ENCODE results near the gene DOK6.
"Not testable (repeated sequence)": the region's sequence is repeated elsewhere in the genome, so short reads cannot be mapped to it uniquely, and the experiment has no call there.

Gene DOK6

GRCh38 chr18:69819460-69819859 is 418.8 kb downstream of the DOK6 start:
- no peak overlapping the region for H3K27ac Mint-ChIP-seq
- H3K9me3 Mint-ChIP-seq, result peaks cover 24% of the 10 kb centered on the region
- no peaks in the 10 kb centered on the region for H3K27me3 Mint-ChIP-seq (ENCODE audit: low read depth, poor library complexity)
- no peak overlapping the region for H3K4me3 Mint-ChIP-seq
- DNase-seq, result no peak
- peaks cover 49% of the 10 kb centered on the region for H3K36me3 Mint-ChIP-seq (ENCODE audit: low read depth)
- H3K4me1 Mint-ChIP-seq, result peaks cover 8% of the 10 kb centered on the region
- TF ChIP-seq, protein P1, sequence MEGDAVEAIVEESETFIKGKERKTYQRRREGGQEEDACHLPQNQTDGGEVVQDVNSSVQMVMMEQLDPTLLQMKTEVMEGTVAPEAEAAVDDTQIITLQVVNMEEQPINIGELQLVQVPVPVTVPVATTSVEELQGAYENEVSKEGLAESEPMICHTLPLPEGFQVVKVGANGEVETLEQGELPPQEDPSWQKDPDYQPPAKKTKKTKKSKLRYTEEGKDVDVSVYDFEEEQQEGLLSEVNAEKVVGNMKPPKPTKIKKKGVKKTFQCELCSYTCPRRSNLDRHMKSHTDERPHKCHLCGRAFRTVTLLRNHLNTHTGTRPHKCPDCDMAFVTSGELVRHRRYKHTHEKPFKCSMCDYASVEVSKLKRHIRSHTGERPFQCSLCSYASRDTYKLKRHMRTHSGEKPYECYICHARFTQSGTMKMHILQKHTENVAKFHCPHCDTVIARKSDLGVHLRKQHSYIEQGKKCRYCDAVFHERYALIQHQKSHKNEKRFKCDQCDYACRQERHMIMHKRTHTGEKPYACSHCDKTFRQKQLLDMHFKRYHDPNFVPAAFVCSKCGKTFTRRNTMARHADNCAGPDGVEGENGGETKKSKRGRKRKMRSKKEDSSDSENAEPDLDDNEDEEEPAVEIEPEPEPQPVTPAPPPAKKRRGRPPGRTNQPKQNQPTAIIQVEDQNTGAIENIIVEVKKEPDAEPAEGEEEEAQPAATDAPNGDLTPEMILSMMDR (IDR thresholded peaks at IDR 0.05), result no peak

DNA sequence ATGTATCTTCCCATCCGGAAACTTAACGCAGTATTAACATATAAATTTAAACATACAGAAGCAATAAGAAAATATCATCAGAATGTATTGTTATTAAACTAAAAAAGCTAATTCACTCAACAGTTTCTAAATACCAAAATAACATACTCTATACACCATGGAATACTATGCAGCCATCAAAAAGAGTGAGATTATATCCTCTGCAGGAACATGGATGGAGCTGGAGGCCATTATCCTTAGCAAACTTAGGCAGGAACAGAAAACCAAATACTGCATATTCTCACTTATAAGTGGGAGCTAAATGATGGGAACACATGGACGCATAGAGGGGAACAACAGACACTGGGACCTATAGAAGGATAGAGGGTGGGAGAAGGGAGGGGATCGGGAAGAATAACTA is 419.9 kb downstream of the DOK6 start:
- Mint-ChIP-seq H3K27me3 (ENCODE audit: low read depth, poor library complexity) (no peaks in the 10 kb centered on the region), H3K4me3 (no peak overlapping the region), H3K4me1 (no peaks in the 10 kb centered on the region), H3K9me3 (peaks cover 24% of the 10 kb centered on the region), H3K36me3 (ENCODE audit: low read depth) (peaks cover 40% of the 10 kb centered on the region), H3K27ac (no peak overlapping the region)
- TF ChIP-seq, protein P1 (IDR thresholded peaks at IDR 0.05), result no peak
- no peak for DNase-seq

DNA sequence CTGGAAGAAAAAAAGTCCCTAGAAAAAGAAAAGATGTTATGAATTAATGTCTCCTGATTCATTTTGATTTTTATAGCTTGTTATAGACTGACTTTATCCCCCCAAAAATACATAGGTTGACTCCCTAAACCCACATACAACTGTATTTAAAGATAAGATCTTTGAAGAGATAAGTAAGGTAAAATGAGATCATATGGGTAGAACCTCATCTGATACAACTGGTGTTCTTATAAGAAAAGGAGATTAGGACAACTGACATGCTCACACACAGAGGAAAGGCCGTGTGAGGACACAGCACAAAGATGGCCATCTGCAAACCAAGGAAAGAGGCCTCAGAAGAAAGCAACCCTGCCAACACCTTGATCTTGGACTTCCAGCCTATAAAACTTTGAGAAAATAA is 429.5 kb downstream of the DOK6 start:
- Mint-ChIP-seq H3K4me1 (no peaks in the 10 kb centered on the region), H3K4me3 (no peak overlapping the region), H3K9me3 (no peaks in the 10 kb centered on the region), H3K27ac (no peak overlapping the region), H3K36me3 (ENCODE audit: low read depth) (peaks cover 24% of the 10 kb centered on the region), H3K27me3 (ENCODE audit: low read depth, poor library complexity) (peaks cover 3% of the 10 kb centered on the region)
- DNase-seq, result no peak
- TF ChIP-seq, protein P1 (IDR thresholded peaks at IDR 0.05), result no peak

DNA sequence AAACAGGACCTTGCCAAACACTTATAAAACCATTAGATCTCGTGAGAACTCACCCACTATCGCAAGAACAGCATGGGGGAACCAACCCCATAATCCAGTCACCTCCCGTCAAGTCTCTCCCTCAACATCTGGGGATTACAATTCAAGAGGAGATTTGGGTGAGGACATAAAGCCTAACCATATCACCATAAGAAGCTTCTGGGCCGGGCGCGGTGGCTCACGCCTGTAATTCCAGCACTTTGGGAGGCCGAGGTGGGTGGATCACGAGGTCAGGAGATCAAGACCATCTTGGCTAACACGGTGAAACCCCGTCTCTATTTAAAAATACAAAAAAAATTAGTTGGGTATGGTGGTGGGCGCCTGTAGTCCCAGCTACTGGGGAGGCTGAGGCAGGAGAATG is 434.3 kb downstream of the DOK6 start:
- Mint-ChIP-seq H3K27ac (peak overlapping the region; percentile 26), H3K36me3 (ENCODE audit: low read depth) (peaks cover 18% of the 10 kb centered on the region)
- H3K4me1 Mint-ChIP-seq; H3K9me3 Mint-ChIP-seq; H3K4me3 Mint-ChIP-seq; H3K27me3 Mint-ChIP-seq (ENCODE audit: low read depth, poor library complexity); DNase-seq: not testable (repeated sequence)

GRCh38 chr18:69838003-69838402 is 437.3 kb downstream of the DOK6 start:
- DNase-seq, result no peak
- Mint-ChIP-seq H3K27me3 (ENCODE audit: low read depth, poor library complexity) (no peaks in the 10 kb centered on the region), H3K27ac (no peak overlapping the region), H3K9me3 (peaks cover 3% of the 10 kb centered on the region), H3K36me3 (ENCODE audit: low read depth) (peaks cover 13% of the 10 kb centered on the region), H3K4me1 (peaks cover 10% of the 10 kb centered on the region), H3K4me3 (no peak overlapping the region)
- TF ChIP-seq, protein P1 (IDR thresholded peaks at IDR 0.05), result no peak

GRCh38 chr18:69838620-69839411 is 438.1 kb downstream of the DOK6 start:
- no peaks in the 10 kb centered on the region for H3K27me3 Mint-ChIP-seq (ENCODE audit: low read depth, poor library complexity)
- no peak overlapping the region for H3K27ac Mint-ChIP-seq
- TF ChIP-seq, protein P1 (IDR thresholded peaks at IDR 0.05), result no peak
- no peak overlapping the region for H3K4me3 Mint-ChIP-seq
- peak; percentile 11 for DNase-seq
- H3K4me1 Mint-ChIP-seq, result peaks cover 10% of the 10 kb centered on the region
- peaks cover 13% of the 10 kb centered on the region for H3K36me3 Mint-ChIP-seq (ENCODE audit: low read depth)
- H3K9me3 Mint-ChIP-seq, result peaks cover 3% of the 10 kb centered on the region

Measured in nephron progenitor cell (in vitro differentiated cells).